Type B pancreatic cell (in vitro differentiated cells): ENCODE data around the gene TFDP1. TPM values are rescaled to one million over a fixed set of nuclear protein-coding genes. Genes with fewer than 3 reads are reported as not detected.

Experiments used
- DNase-seq: peaks from one replicate; pipeline ENCODE4 v3.0.0; 2021; ENCODE audit warnings: mixed read lengths; ENCODE audit not compliant: unreplicated experiment; ENCODE audit errors: extremely low spot score
- H3K27ac Mint-ChIP-seq: 2 replicates; pipeline ENCODE4 v1.8.0; 2021; ENCODE audit warnings: mild to moderate bottlenecking, mixed read lengths
- H3K27me3 Mint-ChIP-seq: 2 replicates; pipeline ENCODE4 v1.8.0; 2021; ENCODE audit warnings: mixed read lengths
- H3K36me3 Mint-ChIP-seq: 2 replicates; pipeline ENCODE4 v1.8.0; 2021; ENCODE audit warnings: mixed read lengths
- H3K4me1 Mint-ChIP-seq: one replicate; pipeline ENCODE4 v1.8.0; 2021; ENCODE audit warnings: mixed read lengths; ENCODE audit not compliant: unreplicated experiment
- H3K4me3 Mint-ChIP-seq: 2 replicates; pipeline ENCODE4 v1.8.0; 2021; ENCODE audit warnings: mild to moderate bottlenecking, mixed read lengths
- H3K9me3 Mint-ChIP-seq: 2 replicates; pipeline ENCODE4 v1.8.0; 2021; ENCODE audit warnings: mixed read lengths
- CTCF ChIP-seq: fragments of 200-600 bp; sonication (generic); conservative IDR thresholded peaks from 2 replicates; pipeline ENCODE4 v1.5.0; 2021; ENCODE audit warnings: antibody characterized with exemption, mild to moderate bottlenecking
- total RNA-seq: library from RNA; stranded (reverse); gene quantifications from 2 replicates; pipeline ENCODE4 v1.2.1, GENCODE V29; 2021; ENCODE audit warnings: low replicate concordance

TFDP1 gene
- total RNA-seq, 1 donor from 2014 or later = 78.8 TPM

- no peak for DNase-seq
- no peaks in the 10 kb centered on the region for H3K4me1 Mint-ChIP-seq
- H3K36me3 Mint-ChIP-seq = peaks cover 42% of the 10 kb centered on the region
- H3K27ac Mint-ChIP-seq = no peak overlapping the region
- no peak overlapping the region for H3K4me3 Mint-ChIP-seq
- H3K9me3 Mint-ChIP-seq = no peaks in the 10 kb centered on the region
- TF ChIP-seq CTCF = no peak
- no peaks in the 10 kb centered on the region for H3K27me3 Mint-ChIP-seq
These were observed 51.2 kb downstream of the TFDP1 start for GRCh38 chr13:113635709-113636108.

- DNase-seq = peak; percentile 55
- Mint-ChIP-seq H3K36me3 (peaks cover 44% of the 10 kb centered on the region), H3K27ac (no peak overlapping the region), H3K27me3 (no peaks in the 10 kb centered on the region), H3K4me3 (no peak overlapping the region), H3K9me3 (no peaks in the 10 kb centered on the region), H3K4me1 (no peaks in the 10 kb centered on the region)
- TF ChIP-seq CTCF = no peak
These were observed 51.9 kb downstream of the TFDP1 start for GRCh38 chr13:113636266-113636963.

GRCh38 chr13:113637262-113638160 is 53.0 kb downstream of the TFDP1 start:
- Mint-ChIP-seq H3K9me3 (peaks cover 4% of the 10 kb centered on the region), H3K36me3 (peaks cover 52% of the 10 kb centered on the region), H3K27ac (no peak overlapping the region), H3K4me1 (no peaks in the 10 kb centered on the region), H3K4me3 (no peak overlapping the region), H3K27me3 (no peaks in the 10 kb centered on the region)
- no peak for TF ChIP-seq CTCF
- peak; percentile 65 for DNase-seq

GRCh38 chr13:113638173-113638746 is 53.7 kb downstream of the TFDP1 start:
- H3K4me3 Mint-ChIP-seq = no peak overlapping the region
- peaks cover 50% of the 10 kb centered on the region for H3K36me3 Mint-ChIP-seq
- no peaks in the 10 kb centered on the region for H3K27me3 Mint-ChIP-seq
- peaks cover 4% of the 10 kb centered on the region for H3K9me3 Mint-ChIP-seq
- no peak for TF ChIP-seq CTCF
- DNase-seq = peak; percentile 39
- H3K4me1 Mint-ChIP-seq = no peaks in the 10 kb centered on the region
- no peak overlapping the region for H3K27ac Mint-ChIP-seq

GRCh38 chr13:113638806-113639205 is 54.3 kb downstream of the TFDP1 start:
- Mint-ChIP-seq H3K27me3 (no peaks in the 10 kb centered on the region), H3K36me3 (peaks cover 50% of the 10 kb centered on the region), H3K9me3 (peaks cover 4% of the 10 kb centered on the region), H3K4me3 (no peak overlapping the region), H3K27ac (no peak overlapping the region), H3K4me1 (no peaks in the 10 kb centered on the region)
- TF ChIP-seq CTCF = no peak
- DNase-seq = peak; percentile 37
